GM19328 (cell line): ENCODE data around the gene SUFU.

Experiments used
- ATAC-seq: cut with Tn5 transposase; IDR thresholded peaks from one replicate; pipeline ENCODE4 v1.9.1; 2021; ENCODE audit warnings: mild to moderate bottlenecking, moderate library complexity; ENCODE audit not compliant: unreplicated experiment

The SUFU gene

GRCh38 chr10:102593074-102593803 is 89.5 kb downstream of the SUFU start:
- no peak for ATAC-seq

- ATAC-seq: no peak
Observed at GRCh38 chr10:102593804-102594079, 90.0 kb downstream of the SUFU start.

- no peak for ATAC-seq
Observed at GRCh38 chr10:102595293-102595692, 91.5 kb downstream of the SUFU start.

- ATAC-seq: no peak
Observed at GRCh38 chr10:102595897-102596296, 92.1 kb downstream of the SUFU start.

- no peak for ATAC-seq
Observed at GRCh38 chr10:102596506-102596971, 92.8 kb downstream of the SUFU start.

GRCh38 chr10:102597131-102597991 is 93.6 kb downstream of the SUFU start:
- no peak for ATAC-seq

GRCh38 chr10:102598243-102598642 is 94.5 kb downstream of the SUFU start:
- no peak for ATAC-seq

- ATAC-seq: no peak
Observed at GRCh38 chr10:102599565-102600327, 96.0 kb downstream of the SUFU start.

- ATAC-seq: no peak
Observed at GRCh38 chr10:102600816-102601215, 97.0 kb downstream of the SUFU start.

GRCh38 chr10:102601639-102602038 is 97.9 kb downstream of the SUFU start:
- ATAC-seq: no peak

- no peak for ATAC-seq
Observed at GRCh38 chr10:102602272-102603045, 98.7 kb downstream of the SUFU start.

GRCh38 chr10:102603946-102604345 is 100.2 kb downstream of the SUFU start:
- no peak for ATAC-seq

GRCh38 chr10:102604439-102604841 is 100.7 kb downstream of the SUFU start:
- ATAC-seq: no peak

GRCh38 chr10:102605712-102606111 is 101.9 kb downstream of the SUFU start:
- no peak for ATAC-seq

GRCh38 chr10:102608487-102608886 is 104.7 kb downstream of the SUFU start:
- no peak for ATAC-seq

- ATAC-seq: no peak
Observed at GRCh38 chr10:102610441-102610887, 106.7 kb downstream of the SUFU start.

- no peak for ATAC-seq
Observed at GRCh38 chr10:102611514-102612087, 107.8 kb downstream of the SUFU start.

GRCh38 chr10:102612964-102613275 is 109.1 kb downstream of the SUFU start:
- ATAC-seq: no peak

GRCh38 chr10:102613286-102613685 is 109.5 kb downstream of the SUFU start:
- ATAC-seq: no peak

GRCh38 chr10:102613785-102614184 is 110.0 kb downstream of the SUFU start:
- ATAC-seq: no peak
